HG03196 (cell line): Measurements from ENCODE around the gene SHISA9.

ENCODE experiments used
- ATAC-seq: cut with Tn5 transposase; IDR thresholded peaks from one replicate; pipeline ENCODE4 v1.9.1; 2021; ENCODE audit not compliant: unreplicated experiment

The SHISA9 gene

GRCh38 chr16:13110124-13110796 is 208.9 kb downstream of the SHISA9 start:
- ATAC-seq, result no peak

- no peak for ATAC-seq
Observed at GRCh38 chr16:13111747-13112146, 210.3 kb downstream of the SHISA9 start.

GRCh38 chr16:13113741-13114140 is 212.3 kb downstream of the SHISA9 start:
- ATAC-seq, result no peak

- ATAC-seq, result no peak
Observed at GRCh38 chr16:13118091-13118490, 216.7 kb downstream of the SHISA9 start.

GRCh38 chr16:13120091-13120490 is 218.7 kb downstream of the SHISA9 start:
- no peak for ATAC-seq

- no peak for ATAC-seq
Observed at GRCh38 chr16:13120557-13120956, 219.2 kb downstream of the SHISA9 start.

- ATAC-seq, result no peak
Observed at GRCh38 chr16:13123991-13124390, 222.6 kb downstream of the SHISA9 start.

GRCh38 chr16:13127144-13127543 is 225.7 kb downstream of the SHISA9 start:
- ATAC-seq, result no peak

GRCh38 chr16:13130586-13130985 is 229.2 kb downstream of the SHISA9 start:
- ATAC-seq, result no peak

GRCh38 chr16:13134836-13135235 is 233.4 kb downstream of the SHISA9 start:
- no peak for ATAC-seq

- ATAC-seq, result no peak
Observed at GRCh38 chr16:13136901-13137300, 235.5 kb downstream of the SHISA9 start.

- no peak for ATAC-seq
Observed at GRCh38 chr16:13138528-13138927, 237.1 kb downstream of the SHISA9 start.

- no peak for ATAC-seq
Observed at GRCh38 chr16:13139661-13140241, 238.4 kb downstream of the SHISA9 start.

- ATAC-seq, result no peak
Observed at GRCh38 chr16:13143551-13143950, 242.2 kb downstream of the SHISA9 start.

GRCh38 chr16:13146829-13147228 is 245.4 kb downstream of the SHISA9 start:
- no peak for ATAC-seq

- ATAC-seq, result no peak
Observed at GRCh38 chr16:13148294-13148693, 246.9 kb downstream of the SHISA9 start.

GRCh38 chr16:13148836-13149235 is 247.4 kb downstream of the SHISA9 start:
- no peak for ATAC-seq

GRCh38 chr16:13150181-13150885 is 248.9 kb downstream of the SHISA9 start:
- no peak for ATAC-seq

- no peak for ATAC-seq
Observed at GRCh38 chr16:13153696-13154095, 252.3 kb downstream of the SHISA9 start.

- no peak for ATAC-seq
Observed at GRCh38 chr16:13154799-13155198, 253.4 kb downstream of the SHISA9 start.

GRCh38 chr16:13155377-13155776 is 254.0 kb downstream of the SHISA9 start:
- no peak for ATAC-seq

GRCh38 chr16:13155780-13156179 is 254.4 kb downstream of the SHISA9 start:
- ATAC-seq, result no peak
